Left ventricle myocardium inferior (tissue), 1 donor: ENCODE data around the gene FRAS1. TPM values are rescaled to one million over a fixed set of nuclear protein-coding genes. Genes with fewer than 3 reads are reported as not detected.

Experiments
- DNase-seq: peaks from one replicate; pipeline ENCODE4 v3.0.0-alpha.2; 2020
- H3K27ac ChIP-seq: fragments of 200-600 bp; replicated peaks from 2 replicates; pipeline ENCODE4 v1.8.0; 2021
- H3K27me3 ChIP-seq: fragments of 200-600 bp; 2 replicates; pipeline ENCODE4 v1.8.0; 2021; ENCODE audit warnings: low read depth
- H3K36me3 ChIP-seq: fragments of 200-600 bp; 2 replicates; pipeline ENCODE4 v1.8.0; 2021
- H3K4me1 ChIP-seq: fragments of 200-600 bp; 2 replicates; pipeline ENCODE4 v1.8.0; 2021
- H3K4me3 ChIP-seq: fragments of 200-600 bp; 2 replicates; pipeline ENCODE4 v1.8.0; 2021; ENCODE audit warnings: mild to moderate bottlenecking, moderate library complexity
- H3K9me3 ChIP-seq: fragments of 200-600 bp; replicated peaks from 2 replicates; pipeline ENCODE4 v1.8.0; 2021
- CTCF ChIP-seq: fragments of 200-600 bp; IDR thresholded peaks from 2 replicates; pipeline ENCODE4 v1.8.0; 2021; ENCODE audit warnings: antibody characterized with exemption, mild to moderate bottlenecking, borderline replicate concordance
- intact Hi-C: fragments of 100-400 bp; cut with micrococcal nuclease; formaldehyde crosslinking; loops from one replicate; pipeline ENCODE4 v1.11.0; 2022
- total RNA-seq: library from RNA; stranded (reverse); fragmentation: NEBNext Ultra II Directional; extraction: Animal tissue kit (Norgen Biotek cat#: 25700); gene quantifications from one replicate; pipeline ENCODE4 v1.2.1, GENCODE V29; 2021
- donor health status: DM: no; HTN: yes; CAD: no; lungs with severe emphysema.

FRAS1 gene
- total RNA-seq, 1 donor from 2014 or later, result 1.4 TPM

DNA sequence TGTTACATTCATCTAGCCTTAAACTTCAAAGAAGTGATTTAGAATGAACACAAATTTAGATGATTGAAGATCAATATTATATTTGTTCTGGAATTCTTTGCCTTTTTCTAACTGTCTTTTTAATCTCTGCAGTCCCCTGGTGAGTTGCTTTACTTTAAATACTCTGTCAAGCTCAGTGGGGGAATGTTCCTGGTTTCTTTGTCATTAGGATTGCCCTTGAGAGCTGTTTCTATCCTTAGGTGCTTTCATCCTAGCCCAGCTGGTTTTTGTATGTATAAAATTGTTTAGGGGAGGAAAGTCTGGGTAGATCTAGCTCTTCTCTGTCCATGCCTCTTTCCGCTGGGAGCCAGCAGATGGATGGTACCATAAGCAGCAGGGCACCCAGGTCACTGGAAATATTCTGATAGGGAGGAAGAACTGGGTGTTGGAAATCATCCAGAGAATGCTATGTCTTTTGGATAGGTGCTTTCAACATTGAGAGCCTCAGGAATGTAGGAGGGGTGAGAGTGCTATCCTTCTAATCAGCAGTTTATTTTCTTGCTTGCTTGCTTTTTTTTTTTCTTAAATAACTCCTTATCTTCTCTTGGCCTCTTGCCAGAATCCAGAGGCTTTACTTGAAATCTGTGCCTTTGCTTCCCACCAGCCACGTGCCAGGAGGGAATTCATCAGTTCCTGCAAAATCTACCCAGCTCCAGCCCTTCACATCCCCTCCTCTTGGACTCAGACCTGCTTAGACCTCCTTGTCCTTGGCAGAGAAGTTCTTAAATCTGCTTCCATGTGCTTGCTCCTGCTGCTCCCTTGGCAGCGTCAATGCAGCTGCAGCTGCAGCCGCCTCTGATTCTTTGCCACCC is 279.2 kb downstream of the FRAS1 start:
- Histone ChIP-seq H3K9me3 (no peaks in the 10 kb centered on the region), H3K36me3 (no peaks in the 10 kb centered on the region), H3K4me1 (peaks cover 12% of the 10 kb centered on the region), H3K4me3 (no peak overlapping the region), H3K27me3 (no peaks in the 10 kb centered on the region), H3K27ac (no peak overlapping the region)
- DNase-seq, result no peak
- intact Hi-C loops, result no loop called here
- TF ChIP-seq CTCF, result no peak

- Histone ChIP-seq H3K9me3 (no peaks in the 10 kb centered on the region), H3K27ac (no peak overlapping the region), H3K4me1 (peaks cover 12% of the 10 kb centered on the region), H3K27me3 (no peaks in the 10 kb centered on the region), H3K36me3 (no peaks in the 10 kb centered on the region), H3K4me3 (no peak overlapping the region)
- intact Hi-C loops, result no loop called here
- TF ChIP-seq CTCF, result no peak
- no peak for DNase-seq
Measured at GRCh38 chr4:78337244-78338020, 280.3 kb downstream of the FRAS1 start.

DNA sequence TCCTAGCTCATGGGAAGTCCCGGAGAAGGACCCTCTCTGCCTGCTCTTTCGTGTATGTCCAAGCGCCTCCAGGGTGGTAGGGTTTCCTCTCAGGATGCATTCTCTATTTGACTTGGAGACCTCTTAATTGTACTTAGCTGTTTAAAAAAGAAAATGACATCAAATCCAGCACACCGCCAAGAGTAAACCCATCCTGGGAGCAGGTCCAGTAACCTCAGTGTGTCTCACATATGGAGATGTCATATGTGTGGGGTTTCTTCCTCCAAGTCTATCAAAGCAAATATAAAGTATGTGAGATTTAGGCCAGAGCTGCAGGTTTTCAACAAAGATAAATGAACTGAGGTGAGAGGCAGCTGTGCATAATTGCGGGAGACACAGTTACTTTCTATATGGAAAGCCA is 285.0 kb downstream of the FRAS1 start:
- no peaks in the 10 kb centered on the region for H3K9me3 ChIP-seq
- TF ChIP-seq CTCF, result no peak
- H3K36me3 ChIP-seq, result no peaks in the 10 kb centered on the region
- H3K27ac ChIP-seq, result no peak overlapping the region
- no peak for DNase-seq
- intact Hi-C loops, result no loop called here
- no peaks in the 10 kb centered on the region for H3K27me3 ChIP-seq
- H3K4me3 ChIP-seq, result no peak overlapping the region
- H3K4me1 ChIP-seq, result peaks cover under 1% of the 10 kb centered on the region

- TF ChIP-seq CTCF, result no peak
- H3K4me1 ChIP-seq, result no peaks in the 10 kb centered on the region
- no peaks in the 10 kb centered on the region for H3K36me3 ChIP-seq
- no peak for DNase-seq
- no peaks in the 10 kb centered on the region for H3K27me3 ChIP-seq
- H3K9me3 ChIP-seq, result no peaks in the 10 kb centered on the region
- no peak overlapping the region for H3K4me3 ChIP-seq
- intact Hi-C loops, result no loop called here
- no peak overlapping the region for H3K27ac ChIP-seq
Measured at GRCh38 chr4:78343682-78344081, 286.6 kb downstream of the FRAS1 start.

DNA sequence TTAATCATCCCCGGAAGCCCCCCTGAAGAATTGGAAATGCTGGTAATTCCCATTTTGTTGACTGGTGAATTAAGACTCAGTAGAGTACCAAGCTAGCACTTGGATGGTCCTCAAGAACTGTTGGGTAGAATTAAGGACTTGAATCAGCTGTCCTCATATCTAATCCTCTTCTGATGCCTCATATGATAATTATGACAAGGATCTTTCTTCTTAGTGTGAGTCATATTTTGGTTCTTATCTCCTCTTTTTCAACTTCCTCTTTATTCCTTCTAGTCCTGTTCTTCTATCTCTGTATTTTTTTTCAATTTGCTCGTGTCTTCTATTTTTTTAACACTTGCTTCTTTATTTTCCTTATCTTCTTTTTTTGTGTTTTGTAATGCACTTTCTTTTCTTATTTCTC is 288.1 kb downstream of the FRAS1 start:
- no peaks in the 10 kb centered on the region for H3K27me3 ChIP-seq
- no peaks in the 10 kb centered on the region for H3K36me3 ChIP-seq
- no peak for DNase-seq
- H3K4me1 ChIP-seq, result no peaks in the 10 kb centered on the region
- H3K4me3 ChIP-seq, result no peak overlapping the region
- no peaks in the 10 kb centered on the region for H3K9me3 ChIP-seq
- no peak for TF ChIP-seq CTCF
- intact Hi-C loops, result no loop called here
- no peak overlapping the region for H3K27ac ChIP-seq
